Vagina (tissue), 2 donors: ENCODE results near the gene KRTAP1-3. TPM values are rescaled to one million over a fixed set of nuclear protein-coding genes. Genes with fewer than 3 reads are reported as not detected.
"Not testable (repeated sequence)": the region's sequence is repeated elsewhere in the genome, so short reads cannot be mapped to it uniquely, and the experiment has no call there.

Experiments used
- DNase-seq, 2 donors: peaks; one replicate each; pipeline ENCODE4 v3.0.0-alpha.2; 2017; ENCODE audit errors: extremely low spot score in 2 of 2
- H3K27ac ChIP-seq: fragments of 200-600 bp; sonication (generic); one replicate; pipeline ENCODE4 v1.5.1; 2019
- H3K27me3 ChIP-seq: fragments of 200-600 bp; sonication (generic); one replicate; pipeline ENCODE4 v1.5.1; 2019
- H3K36me3 ChIP-seq, 2 donors: fragments of 200-600 bp; sonication (generic); one replicate each; pipeline ENCODE4 v1.5.1; 2017 to 2019
- H3K4me1 ChIP-seq: fragments of 200-600 bp; sonication (generic); one replicate; pipeline ENCODE4 v1.5.1; 2019
- H3K4me3 ChIP-seq, 2 donors: fragments of 200-600 bp; sonication (generic); 1 replicate in 1 of 2; 2 replicates in 1 of 2; pipeline ENCODE4 v1.5.1; 2016 to 2019
- H3K9me3 ChIP-seq: fragments of 200-600 bp; sonication (generic); one replicate; pipeline ENCODE4 v1.5.1; 2019
- POLR2A ChIP-seq, 2 donors: fragments of 450-650 bp; IDR thresholded peaks; one replicate each; pipeline ENCODE4 v1.6.1; 2017; ENCODE audit warnings: antibody characterized with exemption in 2 of 2, mild to moderate bottlenecking in 2 of 2, moderate library complexity in 2 of 2
- POLR2AphosphoS5 ChIP-seq, 2 donors: sonication (generic); formaldehyde crosslinking; IDR thresholded peaks; one replicate each; pipeline ENCODE4 v1.9.0; 2017; ENCODE audit warnings: antibody characterized with exemption in 2 of 2, mild to moderate bottlenecking in 2 of 2, low read depth in 1 of 2; ENCODE audit not compliant: insufficient read depth in 1 of 2
- intact Hi-C: fragments of 100-400 bp; cut with DNase I; formaldehyde crosslinking; loops from one replicate; pipeline ENCODE4 v1.15.1; 2023
- total RNA-seq: library from RNA; depleted of rRNA; stranded (reverse); fragments of >200 nt; gene quantifications from one replicate; pipeline ENCODE4 v1.2.3, GENCODE V29; 2016
- TF ChIP-seq, protein P1 (sequence below), 3 experiments: fragments of 450-650 bp in 2 of 3; fragments of 200-600 bp in 1 of 3; sonication (generic) in 1 of 3; IDR thresholded peaks; one replicate each; pipeline ENCODE4 v1.5.1; 2017 to 2019; ENCODE audit warnings: antibody characterized with exemption in 3 of 3, mild to moderate bottlenecking in 2 of 3, moderate library complexity in 2 of 3

The KRTAP1-3 gene
- total RNA-seq, 1 donor from 2014 or later = not detected

DNA sequence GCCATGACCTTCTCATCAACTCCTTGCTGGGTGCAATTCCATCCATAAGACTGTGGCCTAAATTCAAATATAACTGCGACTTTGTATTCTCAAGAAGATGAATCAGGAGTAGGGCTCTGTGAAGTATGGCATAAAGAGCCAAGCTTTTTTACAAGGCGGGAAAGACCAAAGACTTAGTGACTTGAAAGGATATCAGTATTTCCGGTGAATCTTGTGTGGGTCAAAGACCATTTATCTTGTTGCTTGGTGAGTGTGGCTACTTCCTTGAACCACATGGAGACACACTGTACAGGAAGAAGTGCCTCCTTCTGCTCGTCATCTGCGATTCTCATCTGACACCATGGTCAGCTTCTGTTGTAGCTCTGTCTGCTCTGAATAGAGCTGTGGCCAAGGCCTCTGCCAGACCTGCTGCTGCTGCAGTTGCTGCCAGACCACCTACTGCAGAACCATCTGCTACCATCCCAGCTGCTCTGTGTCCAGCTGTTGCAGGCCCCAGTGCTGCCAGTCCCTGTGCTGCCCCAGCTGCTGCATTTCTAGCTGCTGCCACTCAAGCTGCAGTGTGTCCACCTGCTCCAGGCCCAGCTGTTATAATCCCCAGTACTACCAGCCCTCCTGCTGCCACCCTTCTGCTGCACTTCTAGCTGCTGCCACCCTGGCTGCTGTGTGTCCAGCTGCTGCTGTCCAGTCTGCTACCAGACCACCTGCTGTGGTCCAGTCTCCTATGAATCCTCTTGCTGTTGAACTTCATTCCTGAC lies 37.1 kb upstream of the KRTAP1-3 start:
- Histone ChIP-seq H3K9me3 (no peaks in the 10 kb centered on the region), H3K36me3 (no peaks in the 10 kb centered on the region), H3K27ac (no peak overlapping the region), H3K27me3 (no peaks in the 10 kb centered on the region), H3K4me3 (no peak overlapping the region), H3K4me1 (no peaks in the 10 kb centered on the region)
- no peak for DNase-seq
- TF ChIP-seq, protein P1, sequence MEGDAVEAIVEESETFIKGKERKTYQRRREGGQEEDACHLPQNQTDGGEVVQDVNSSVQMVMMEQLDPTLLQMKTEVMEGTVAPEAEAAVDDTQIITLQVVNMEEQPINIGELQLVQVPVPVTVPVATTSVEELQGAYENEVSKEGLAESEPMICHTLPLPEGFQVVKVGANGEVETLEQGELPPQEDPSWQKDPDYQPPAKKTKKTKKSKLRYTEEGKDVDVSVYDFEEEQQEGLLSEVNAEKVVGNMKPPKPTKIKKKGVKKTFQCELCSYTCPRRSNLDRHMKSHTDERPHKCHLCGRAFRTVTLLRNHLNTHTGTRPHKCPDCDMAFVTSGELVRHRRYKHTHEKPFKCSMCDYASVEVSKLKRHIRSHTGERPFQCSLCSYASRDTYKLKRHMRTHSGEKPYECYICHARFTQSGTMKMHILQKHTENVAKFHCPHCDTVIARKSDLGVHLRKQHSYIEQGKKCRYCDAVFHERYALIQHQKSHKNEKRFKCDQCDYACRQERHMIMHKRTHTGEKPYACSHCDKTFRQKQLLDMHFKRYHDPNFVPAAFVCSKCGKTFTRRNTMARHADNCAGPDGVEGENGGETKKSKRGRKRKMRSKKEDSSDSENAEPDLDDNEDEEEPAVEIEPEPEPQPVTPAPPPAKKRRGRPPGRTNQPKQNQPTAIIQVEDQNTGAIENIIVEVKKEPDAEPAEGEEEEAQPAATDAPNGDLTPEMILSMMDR (IDR thresholded peaks at IDR 0.05) = no peak
- TF ChIP-seq POLR2A (IDR thresholded peaks at IDR 0.05) (no peak), POLR2AphosphoS5 (IDR thresholded peaks at IDR 0.05; ENCODE audit: insufficient read depth in 1 of 2, low read depth in 1 of 2) (no peak)
- intact Hi-C loops = no loop called here

DNA sequence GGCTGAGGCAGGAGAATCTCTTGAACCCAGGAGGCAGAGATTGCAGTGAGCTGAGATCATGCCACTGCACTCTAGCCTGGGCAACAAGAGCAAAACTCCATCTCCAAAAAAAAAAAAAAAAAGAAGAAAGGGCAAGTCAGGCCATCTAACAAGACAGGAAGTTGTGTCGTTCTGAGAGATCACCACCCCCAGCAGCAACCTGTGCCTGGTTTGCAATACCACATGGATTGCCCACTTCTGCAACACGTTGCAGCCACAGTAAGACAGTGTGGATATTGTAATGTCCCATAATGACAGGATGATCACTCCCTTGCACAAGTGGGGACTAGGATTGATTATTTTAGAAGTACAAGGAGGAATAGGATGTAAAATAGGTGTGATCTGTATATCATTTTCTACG lies 34.4 kb upstream of the KRTAP1-3 start:
- DNase-seq = no peak
- H3K36me3 ChIP-seq = no peaks in the 10 kb centered on the region
- H3K4me1 ChIP-seq = no peaks in the 10 kb centered on the region
- intact Hi-C loops = no loop called here
- no peak overlapping the region for H3K4me3 ChIP-seq
- TF ChIP-seq POLR2A (IDR thresholded peaks at IDR 0.05) (no peak), POLR2AphosphoS5 (IDR thresholded peaks at IDR 0.05; ENCODE audit: insufficient read depth in 1 of 2, low read depth in 1 of 2) (no peak)
- TF ChIP-seq, protein P1 (IDR thresholded peaks at IDR 0.05) = no peak
- no peaks in the 10 kb centered on the region for H3K27me3 ChIP-seq
- no peak overlapping the region for H3K27ac ChIP-seq
- H3K9me3 ChIP-seq = no peaks in the 10 kb centered on the region

DNA sequence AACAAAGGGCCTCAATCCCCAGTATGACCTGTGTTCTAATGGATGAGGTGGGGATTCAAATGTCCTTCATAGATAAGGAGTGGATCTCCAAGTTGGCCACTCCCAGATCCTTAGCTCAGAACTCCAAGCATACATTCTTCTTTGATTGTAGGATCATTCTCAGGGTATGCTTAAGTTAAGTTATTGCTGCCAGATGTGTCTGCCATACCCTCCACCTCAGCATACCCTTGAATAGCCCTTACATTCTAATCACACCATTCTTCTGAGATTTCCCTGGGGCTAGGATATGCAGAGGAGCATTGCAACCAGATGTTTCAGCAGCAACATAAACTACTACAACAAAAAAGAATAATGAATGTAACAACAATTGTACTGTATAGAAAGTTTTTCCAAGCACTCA lies 32.6 kb upstream of the KRTAP1-3 start:
- no peak for DNase-seq
- Histone ChIP-seq H3K36me3 (no peaks in the 10 kb centered on the region), H3K4me1 (peaks cover 5% of the 10 kb centered on the region), H3K4me3 (no peak overlapping the region), H3K9me3 (no peaks in the 10 kb centered on the region), H3K27me3 (no peaks in the 10 kb centered on the region), H3K27ac (no peak overlapping the region)
- no peak for TF ChIP-seq POLR2AphosphoS5 (IDR thresholded peaks at IDR 0.05; ENCODE audit: insufficient read depth in 1 of 2, low read depth in 1 of 2)
- TF ChIP-seq, protein P1 (IDR thresholded peaks at IDR 0.05) = no peak
- no peak for TF ChIP-seq POLR2A (IDR thresholded peaks at IDR 0.05)
- intact Hi-C loops = no loop called here

GRCh38 chr17:41065829-41066624 lies 31.4 kb upstream of the KRTAP1-3 start, which contains the start of gene KRTAP2-4:
Gene KRTAP2-4 (minus strand): TSS chr17:41065879. CDS start chr17:41065845, 34 bp downstream.
- no peak within 1 kb of the TSS for H3K27ac ChIP-seq
- no peaks in the 10 kb centered on the region for H3K9me3 ChIP-seq
- H3K4me3 ChIP-seq = no peak within 1 kb of the TSS
- no peaks in the 10 kb centered on the region for H3K27me3 ChIP-seq
- intact Hi-C loops = no loop called here
- TF ChIP-seq, protein P1 (IDR thresholded peaks at IDR 0.05) = no peak
- TF ChIP-seq POLR2A (IDR thresholded peaks at IDR 0.05) (no peak), POLR2AphosphoS5 (IDR thresholded peaks at IDR 0.05; ENCODE audit: insufficient read depth in 1 of 2, low read depth in 1 of 2) (no peak)
- H3K36me3 ChIP-seq = no peaks in the 10 kb centered on the region
- no peak for DNase-seq
- peaks cover 17% of the 10 kb centered on the region for H3K4me1 ChIP-seq

- intact Hi-C loops, H3K27me3 ChIP-seq, H3K9me3 ChIP-seq, H3K36me3 ChIP-seq, DNase-seq, H3K27ac ChIP-seq, H3K4me3 ChIP-seq: not testable (repeated sequence)
- peaks cover 22% of the 10 kb centered on the region for H3K4me1 ChIP-seq
These were observed 30.5 kb upstream of the KRTAP1-3 start for GRCh38 chr17:41065016-41065689.
